MM.1S (cell line): Measurements from ENCODE around the gene FAM174C.
"Not testable (repeated sequence)": the region's sequence is repeated elsewhere in the genome, so short reads cannot be mapped to it uniquely, and the experiment has no call there.

Source experiments
- DNase-seq: peaks from one replicate; pipeline ENCODE4 v3.0.0-alpha.2; 2015
- H2AFZ ChIP-seq: fragments of 300-600 bp; sonication (generic); 2 replicates; pipeline ENCODE4 v1.6.0; 2016; ENCODE audit warnings: antibody characterized with exemption, low read length
- H3F3A ChIP-seq: fragments of 300-600 bp; sonication (generic); 2 replicates; pipeline ENCODE4 v1.6.1; 2016; ENCODE audit warnings: mild to moderate bottlenecking, antibody characterized with exemption, low read length, moderate library complexity, mixed read lengths; ENCODE audit not compliant: insufficient read depth
- H3K27ac ChIP-seq: fragments of 300-600 bp; sonication (generic); 2 replicates; pipeline ENCODE4 v1.5.1; 2016; ENCODE audit warnings: mild to moderate bottlenecking, low read length
- H3K27me3 ChIP-seq: fragments of 300-600 bp; sonication (generic); replicated peaks from 2 replicates; pipeline ENCODE4 v1.6.0; 2016; ENCODE audit warnings: low read length; ENCODE audit not compliant: insufficient read depth
- H3K36me3 ChIP-seq: fragments of 300-600 bp; sonication (generic); replicated peaks from 2 replicates; pipeline ENCODE4 v1.6.1; 2016; ENCODE audit warnings: mild to moderate bottlenecking, low read length, mixed read lengths; ENCODE audit not compliant: insufficient read depth
- H3K4me1 ChIP-seq: fragments of 300-600 bp; sonication (generic); 2 replicates; pipeline ENCODE4 v1.6.1; 2016; ENCODE audit warnings: low read length, mixed read lengths
- H3K4me2 ChIP-seq: fragments of 300-600 bp; sonication (generic); 2 replicates; pipeline ENCODE4 v1.6.0; 2016; ENCODE audit warnings: low read depth, low read length
- H3K4me3 ChIP-seq: fragments of 300-600 bp; sonication (generic); 2 replicates; pipeline ENCODE4 v1.5.1; 2016; ENCODE audit warnings: low read length, mixed read lengths
- H3K79me2 ChIP-seq: fragments of 300-600 bp; sonication (generic); 2 replicates; pipeline ENCODE4 v1.6.1; 2016; ENCODE audit warnings: mixed run types, low read length, mixed read lengths
- H3K9ac ChIP-seq: fragments of 300-600 bp; sonication (generic); 2 replicates; pipeline ENCODE4 v1.6.1; 2016; ENCODE audit warnings: low read length, mixed read lengths
- H3K9me2 ChIP-seq: fragments of 300-600 bp; sonication (generic); replicated peaks from 2 replicates; pipeline ENCODE4 v1.6.1; 2016; ENCODE audit warnings: mild to moderate bottlenecking, low read length, mixed read lengths; ENCODE audit not compliant: insufficient read depth
- H3K9me3 ChIP-seq: fragments of 300-600 bp; sonication (generic); replicated peaks from 2 replicates; pipeline ENCODE4 v1.6.1; 2016; ENCODE audit warnings: mild to moderate bottlenecking, low read length, mixed read lengths; ENCODE audit not compliant: insufficient read depth
- H4K20me1 ChIP-seq: fragments of 300-600 bp; sonication (generic); 2 replicates; pipeline ENCODE4 v1.6.1; 2016; ENCODE audit warnings: mild to moderate bottlenecking, low read length, moderate library complexity, mixed read lengths; ENCODE audit not compliant: insufficient read depth
- CTCF ChIP-seq: fragments of 300-600 bp; sonication (generic); IDR thresholded peaks from 2 replicates; pipeline ENCODE4 v1.5.1; 2016; ENCODE audit warnings: antibody characterized with exemption, low read length, mixed read lengths
- EZH2 ChIP-seq: fragments of 300-600 bp; sonication (generic); optimal IDR thresholded peaks from 2 replicates; pipeline ENCODE3; 2017; ENCODE audit warnings: low read depth, mild to moderate bottlenecking, antibody characterized with exemption, low read length, mixed read lengths
- EZH2phosphoT487 ChIP-seq: fragments of 300-600 bp; sonication (generic); IDR thresholded peaks from 2 replicates; pipeline ENCODE4 v1.6.1; 2018; ENCODE audit warnings: antibody characterized with exemption, low read length

The FAM174C gene

GRCh38 chr19:1245494-1246264 is 29.7 kb upstream of the FAM174C start:
- no peak overlapping the region for H3K4me3 ChIP-seq
- peaks cover 26% of the 10 kb centered on the region for H3K4me1 ChIP-seq
- TF ChIP-seq EZH2phosphoT487: no peak
- TF ChIP-seq EZH2: no peak
- no peak for TF ChIP-seq CTCF
- no peak overlapping the region for H2AFZ ChIP-seq
- H3K36me3 ChIP-seq: no peaks in the 10 kb centered on the region
- no peak overlapping the region for H3K9ac ChIP-seq
- H3K9me2 ChIP-seq: no peaks in the 10 kb centered on the region
- H3K9me3 ChIP-seq: no peaks in the 10 kb centered on the region
- peaks cover 38% of the 10 kb centered on the region for H3K79me2 ChIP-seq
- H3K27ac ChIP-seq: no peak overlapping the region
- peaks cover 32% of the 10 kb centered on the region for H3F3A ChIP-seq
- no peak overlapping the region for H3K4me2 ChIP-seq
- DNase-seq: no peak
- H3K27me3 ChIP-seq: no peaks in the 10 kb centered on the region
- no peaks in the 10 kb centered on the region for H4K20me1 ChIP-seq

- not testable (repeated sequence) for H3K36me3 ChIP-seq, H3K9ac ChIP-seq, H3K9me2 ChIP-seq, DNase-seq, H3K27me3 ChIP-seq, H2AFZ ChIP-seq, H4K20me1 ChIP-seq, H3K4me2 ChIP-seq, H3K9me3 ChIP-seq, H3K4me3 ChIP-seq, H3K27ac ChIP-seq
- Histone ChIP-seq H3K79me2 (peaks cover 46% of the 10 kb centered on the region), H3F3A (peaks cover 25% of the 10 kb centered on the region), H3K4me1 (peaks cover 19% of the 10 kb centered on the region)
Measured at GRCh38 chr19:1246265-1247087, 28.9 kb upstream of the FAM174C start.

GRCh38 chr19:1247748-1248138 is 27.6 kb upstream of the FAM174C start:
- no peak for DNase-seq
- TF ChIP-seq CTCF: no peak
- no peak for TF ChIP-seq EZH2
- no peak for TF ChIP-seq EZH2phosphoT487
- peak overlapping the region; percentile 96; the same call in 1 of the 2 replicates for H3K9ac ChIP-seq
- no peaks in the 10 kb centered on the region for H4K20me1 ChIP-seq
- peak overlapping the region; percentile 97 for H3K27ac ChIP-seq
- H3K9me2 ChIP-seq: no peaks in the 10 kb centered on the region
- H3K4me2 ChIP-seq: peak overlapping the region; percentile 93
- H3K79me2 ChIP-seq: peaks cover 47% of the 10 kb centered on the region
- H3K9me3 ChIP-seq: no peaks in the 10 kb centered on the region
- H3K27me3 ChIP-seq: no peaks in the 10 kb centered on the region
- peak overlapping the region; percentile 83 for H3K4me3 ChIP-seq
- peak overlapping the region; percentile 86 for H2AFZ ChIP-seq
- H3K4me1 ChIP-seq: peaks cover 19% of the 10 kb centered on the region
- H3K36me3 ChIP-seq: no peaks in the 10 kb centered on the region
- peaks cover 25% of the 10 kb centered on the region for H3F3A ChIP-seq
